HG02840 (cell line): ENCODE results near the gene SLC22A5.

ENCODE experiments used
- ATAC-seq: cut with Tn5 transposase; IDR thresholded peaks from one replicate; pipeline ENCODE4 v1.9.1; 2021; ENCODE audit warnings: mild to moderate bottlenecking, moderate library complexity, moderate number of reproducible peaks; ENCODE audit not compliant: unreplicated experiment, low FRiP score

The SLC22A5 gene

DNA sequence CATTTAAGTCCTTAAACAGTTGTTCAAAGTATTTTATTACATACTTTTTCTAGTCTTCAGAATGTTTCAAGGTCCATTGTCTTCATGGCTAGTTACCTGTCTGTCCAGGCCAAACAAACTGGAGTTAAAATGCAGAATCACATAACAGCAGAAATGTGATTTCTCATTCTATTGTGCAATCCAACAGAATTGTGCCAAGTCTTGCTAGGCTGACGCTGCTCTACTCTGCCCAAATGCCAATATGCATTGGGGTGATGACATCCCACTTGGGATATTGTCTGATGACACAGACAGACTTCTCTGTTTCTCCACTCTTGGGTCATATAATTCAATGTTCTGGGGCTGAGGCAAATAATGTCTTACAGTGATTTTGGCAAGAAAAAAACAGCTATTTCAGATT lies 5.2 kb upstream of the SLC22A5 start:
- no peak for ATAC-seq

DNA sequence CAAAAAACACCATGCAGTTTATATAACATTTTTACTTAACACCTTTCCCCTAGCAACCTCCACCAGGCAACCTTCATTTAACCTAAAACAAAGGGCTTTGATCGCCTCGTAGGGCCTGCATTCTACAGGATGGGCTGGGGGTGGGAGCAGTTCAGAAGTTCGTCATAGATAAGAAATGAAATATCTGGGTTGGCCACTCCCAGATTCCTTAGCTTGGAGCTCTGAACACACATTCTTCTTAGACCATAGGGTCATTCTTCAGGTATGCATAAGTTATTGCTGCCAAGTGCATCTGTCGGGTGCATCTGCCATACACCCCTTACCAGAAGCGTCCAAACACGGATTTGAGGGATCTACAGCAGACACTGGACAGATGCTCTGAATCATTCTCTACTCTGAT lies 4.3 kb upstream of the SLC22A5 start:
- no peak for ATAC-seq

DNA sequence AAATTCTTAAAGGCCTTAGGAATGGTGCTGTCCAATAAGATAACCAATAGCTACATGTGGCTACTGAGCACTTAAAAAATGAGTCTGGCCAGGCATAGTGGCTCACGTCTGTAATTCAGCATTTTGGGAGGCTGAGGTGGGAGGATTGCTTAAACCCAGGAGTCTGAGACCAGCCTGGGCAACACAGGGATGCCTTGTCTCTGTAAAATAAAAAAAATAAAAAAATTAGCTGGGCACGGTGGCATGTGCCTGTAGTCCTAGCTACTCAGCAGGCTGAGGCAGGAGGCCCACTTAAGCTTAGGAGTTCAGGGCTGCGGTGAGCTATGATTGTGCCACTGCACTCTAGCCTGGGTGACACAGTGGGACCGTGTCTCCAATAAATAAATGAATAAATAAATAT lies 1.3 kb upstream of the SLC22A5 start:
- ATAC-seq: no peak

GRCh38 chr5:132369007-132369473 lies 470 bp upstream of the SLC22A5 start:
- ATAC-seq: no peak

GRCh38 chr5:132370181-132370970 lies 866 bp downstream of the SLC22A5 start:
- ATAC-seq: no peak

GRCh38 chr5:132370971-132371602 lies 1.6 kb downstream of the SLC22A5 start:
- ATAC-seq: no peak

- ATAC-seq: no peak
Observed at GRCh38 chr5:132371603-132371994, 2.1 kb downstream of the SLC22A5 start.

- ATAC-seq: no peak
Observed at GRCh38 chr5:132372127-132372526, 2.6 kb downstream of the SLC22A5 start.

- no peak for ATAC-seq
Observed at GRCh38 chr5:132372542-132372941, 3.0 kb downstream of the SLC22A5 start.

- no peak for ATAC-seq
Observed at GRCh38 chr5:132375957-132376356, 6.4 kb downstream of the SLC22A5 start.

GRCh38 chr5:132376694-132377641 lies 7.5 kb downstream of the SLC22A5 start:
- ATAC-seq: no peak

DNA sequence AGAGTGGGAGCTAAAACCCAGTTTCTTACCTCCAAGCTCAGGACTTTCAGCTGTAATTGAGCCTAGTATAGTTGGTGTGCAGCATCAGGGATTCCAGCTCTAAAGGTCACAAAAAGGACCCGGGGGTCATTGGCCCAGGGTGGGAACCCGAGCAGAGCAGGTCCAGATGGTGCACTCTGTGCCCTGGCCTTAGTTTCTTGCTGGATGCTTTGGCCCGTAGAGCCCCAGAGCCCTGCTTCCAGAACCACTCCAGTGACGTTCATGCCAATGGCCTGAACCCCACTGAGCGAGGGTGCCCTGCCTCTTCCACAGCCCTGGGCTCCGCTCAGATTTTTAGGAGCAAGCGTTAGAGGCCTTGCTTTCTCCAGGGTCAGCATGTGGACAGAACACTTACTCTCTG lies 8.2 kb downstream of the SLC22A5 start:
- no peak for ATAC-seq

- no peak for ATAC-seq
Observed at GRCh38 chr5:132378580-132378979, 9.1 kb downstream of the SLC22A5 start.

GRCh38 chr5:132380047-132380446 lies 10.5 kb downstream of the SLC22A5 start:
- no peak for ATAC-seq

DNA sequence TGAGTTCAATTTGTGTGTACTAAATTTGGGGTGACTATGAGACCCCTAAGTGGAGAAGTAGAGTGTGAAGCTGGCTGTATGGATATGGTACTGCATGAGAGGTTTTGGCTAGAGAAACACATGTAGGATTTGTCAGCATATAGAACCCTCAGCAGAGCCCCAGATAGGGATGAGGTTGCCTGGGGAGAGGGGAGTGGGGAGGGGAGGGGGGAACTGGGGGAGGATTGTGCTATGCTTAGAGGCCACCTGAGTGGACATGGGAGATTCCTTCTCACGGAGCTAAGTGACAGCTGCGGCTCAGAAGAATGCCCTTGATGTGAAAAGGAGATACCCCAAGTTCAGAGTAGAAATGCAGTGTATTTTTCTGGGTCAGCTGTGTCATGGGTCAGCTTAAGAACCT lies 11.2 kb downstream of the SLC22A5 start:
- no peak for ATAC-seq

DNA sequence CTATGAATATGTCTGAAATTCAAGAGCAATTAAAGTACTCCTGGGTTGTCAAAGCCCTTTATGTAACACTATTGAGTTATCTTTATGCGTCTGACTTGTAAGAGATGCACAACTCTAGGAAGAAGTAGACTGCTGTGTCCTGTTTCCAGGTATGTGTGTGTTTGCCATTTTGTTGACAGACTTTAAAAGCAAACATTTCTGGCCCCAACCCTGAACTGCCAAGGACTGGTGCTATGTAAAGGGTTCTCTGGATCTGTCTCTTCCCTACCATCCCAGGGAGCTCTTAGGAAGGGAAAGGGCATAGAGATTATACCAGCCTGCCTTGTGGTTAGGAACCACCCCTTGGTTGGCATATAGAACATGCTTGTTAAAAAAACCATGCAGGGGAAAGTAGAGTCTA lies 12.1 kb downstream of the SLC22A5 start:
- ATAC-seq: no peak

DNA sequence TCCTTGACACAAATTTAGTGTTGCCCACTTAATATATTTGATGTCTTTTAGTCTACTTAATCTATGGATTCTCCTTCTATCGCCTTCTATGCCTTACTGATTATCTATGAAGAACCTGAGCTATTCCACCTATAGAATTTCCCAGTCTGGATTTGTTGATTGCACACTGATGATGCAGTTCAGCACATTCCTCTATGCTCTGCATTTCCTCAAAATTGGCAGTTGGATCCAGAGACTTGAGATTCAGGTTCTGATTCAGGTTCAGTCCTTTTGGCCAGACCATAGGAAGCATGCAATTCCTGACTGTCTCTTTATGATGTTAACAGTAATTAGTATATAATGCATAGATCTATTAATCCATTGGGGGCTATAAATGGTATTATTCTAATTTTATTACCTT lies 13.8 kb downstream of the SLC22A5 start:
- ATAC-seq: no peak

- ATAC-seq: no peak
Observed at GRCh38 chr5:132383984-132384383, 14.5 kb downstream of the SLC22A5 start.

DNA sequence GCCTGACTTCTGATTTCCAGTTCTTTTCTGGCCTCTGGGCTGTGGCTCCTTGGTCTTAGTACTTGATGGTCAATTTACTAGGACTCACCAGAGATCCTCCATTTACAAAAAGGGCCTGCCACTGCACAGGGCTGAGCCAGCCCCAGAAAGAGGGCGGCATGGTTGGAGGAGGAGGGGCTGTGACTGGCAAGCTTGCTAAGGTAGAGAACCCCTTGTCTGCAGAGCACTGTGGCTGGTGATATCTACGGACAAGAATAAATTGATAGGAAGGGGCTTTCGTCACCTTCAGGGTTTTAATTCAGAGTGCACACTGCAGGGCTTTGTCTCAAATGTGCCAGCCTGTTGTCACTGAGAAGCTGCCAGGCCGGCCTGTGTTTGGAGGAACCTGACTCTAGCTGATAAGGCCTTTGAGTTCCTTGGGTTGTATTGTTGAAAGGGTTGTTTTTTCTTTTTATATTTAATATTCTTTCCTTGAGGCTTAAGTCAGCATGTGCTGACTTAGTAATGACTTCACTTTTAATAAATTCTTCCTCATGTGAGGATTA lies 15.1 kb downstream of the SLC22A5 start:
- no peak for ATAC-seq

GRCh38 chr5:132385326-132386105 lies 16.0 kb downstream of the SLC22A5 start:
- no peak for ATAC-seq
